Stimulated activated CD8-positive, alpha-beta memory T cell treated with anti-CD3 and anti-CD28 coated beads, Interleukin-2, amount 100 ng/mL, for 1 hour (primary cell): ENCODE results near the gene PTPRG.

Experiments used
- DNase-seq, 2 donors: peaks; one replicate each; pipeline ENCODE4 v3.0.0-alpha.2; 2020; ENCODE audit warnings: low read depth in 2 of 2

The PTPRG gene

DNA sequence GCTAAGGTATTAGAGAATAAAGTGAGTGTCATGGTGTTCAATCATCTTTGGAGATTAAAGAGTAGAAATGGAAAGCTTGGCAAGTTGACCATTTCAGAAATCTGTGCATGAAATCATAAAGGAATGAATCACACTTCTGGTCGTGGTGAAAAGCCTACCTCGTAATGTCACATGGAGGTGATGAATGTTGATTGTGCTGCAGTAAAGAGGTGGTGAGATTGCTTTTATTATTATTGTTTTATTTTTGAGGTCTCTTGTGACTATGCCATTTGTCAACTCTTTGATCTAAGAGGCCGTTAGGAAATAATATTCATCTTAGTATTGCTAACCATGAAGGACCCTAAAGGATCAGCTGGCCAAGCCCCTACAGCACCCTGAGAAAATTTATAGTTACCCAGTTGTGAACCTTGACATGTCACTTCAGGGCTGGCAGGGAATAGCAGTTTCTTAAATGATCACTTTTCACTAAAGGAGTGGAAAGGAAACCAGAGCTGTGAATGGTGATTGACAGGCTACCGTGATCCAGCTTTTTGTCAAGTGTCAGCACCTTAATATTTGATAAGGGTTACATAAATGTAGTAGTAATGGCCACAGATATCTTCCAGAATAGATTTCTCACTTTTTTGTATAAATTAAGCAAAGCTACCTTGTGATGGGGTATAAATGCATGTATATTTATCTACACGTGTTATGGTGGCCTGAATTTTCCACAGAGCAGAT, 203.9 kb downstream of the PTPRG start:
- DNase-seq: no peak

DNA sequence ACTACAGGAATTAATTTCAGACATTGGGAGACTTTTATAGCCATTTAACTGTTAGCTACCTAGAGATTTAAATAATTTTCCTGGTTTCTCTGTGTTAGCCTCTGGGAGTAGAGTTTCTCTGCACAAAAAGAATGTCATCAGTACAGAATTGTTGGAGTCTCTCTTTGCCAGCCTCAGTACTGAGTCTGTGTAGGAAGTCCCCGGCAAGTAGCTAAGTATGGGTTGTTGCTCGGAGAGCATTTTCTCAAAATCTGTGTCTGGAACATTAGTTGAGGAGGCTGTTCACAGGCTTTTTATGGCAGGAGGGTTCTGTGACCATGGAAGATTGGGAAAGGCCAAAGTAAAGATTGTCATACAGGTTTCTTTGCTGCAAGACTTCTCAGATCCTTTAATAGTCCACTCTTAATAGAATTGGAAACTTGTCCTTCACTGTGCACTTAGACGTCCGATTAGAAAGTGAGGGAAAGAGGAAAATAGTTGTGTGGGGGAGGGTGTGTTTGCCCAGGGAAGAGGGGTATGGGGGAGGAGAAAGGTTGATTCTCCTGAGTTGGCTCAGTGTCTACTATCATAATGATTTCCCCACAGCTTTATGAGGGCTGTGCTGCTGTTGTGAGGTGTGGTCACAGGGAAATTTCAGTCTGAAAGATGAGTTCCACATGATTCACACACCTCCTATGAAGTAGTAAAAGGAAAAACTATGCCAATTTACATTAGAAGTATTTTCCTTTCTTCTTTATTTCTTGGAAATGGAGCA, 207.1 kb downstream of the PTPRG start:
- DNase-seq: no peak

GRCh38 chr3:61769266-61769990, 208.1 kb downstream of the PTPRG start:
- DNase-seq: no peak

- DNase-seq: no peak
Observed at GRCh38 chr3:61771976-61772375, 210.6 kb downstream of the PTPRG start.

DNA sequence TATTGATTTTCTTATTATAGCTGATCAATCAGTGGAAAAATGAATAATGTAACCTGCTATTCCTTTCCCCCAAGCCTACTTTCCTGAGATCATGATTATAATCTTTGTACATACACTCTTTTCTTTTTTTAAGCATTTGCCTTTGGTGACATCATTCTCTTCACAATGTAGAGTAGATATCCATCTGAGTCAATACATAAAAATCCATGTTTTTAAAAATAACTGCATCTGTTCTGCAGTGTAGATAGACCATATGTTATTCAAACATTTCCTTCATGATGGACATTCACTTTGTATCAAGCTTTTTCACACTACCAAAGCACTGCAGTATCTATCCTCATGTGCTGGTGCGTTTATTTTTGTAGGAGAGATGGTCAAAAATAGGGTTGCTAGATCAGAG, 211.1 kb downstream of the PTPRG start:
- DNase-seq: no peak

DNA sequence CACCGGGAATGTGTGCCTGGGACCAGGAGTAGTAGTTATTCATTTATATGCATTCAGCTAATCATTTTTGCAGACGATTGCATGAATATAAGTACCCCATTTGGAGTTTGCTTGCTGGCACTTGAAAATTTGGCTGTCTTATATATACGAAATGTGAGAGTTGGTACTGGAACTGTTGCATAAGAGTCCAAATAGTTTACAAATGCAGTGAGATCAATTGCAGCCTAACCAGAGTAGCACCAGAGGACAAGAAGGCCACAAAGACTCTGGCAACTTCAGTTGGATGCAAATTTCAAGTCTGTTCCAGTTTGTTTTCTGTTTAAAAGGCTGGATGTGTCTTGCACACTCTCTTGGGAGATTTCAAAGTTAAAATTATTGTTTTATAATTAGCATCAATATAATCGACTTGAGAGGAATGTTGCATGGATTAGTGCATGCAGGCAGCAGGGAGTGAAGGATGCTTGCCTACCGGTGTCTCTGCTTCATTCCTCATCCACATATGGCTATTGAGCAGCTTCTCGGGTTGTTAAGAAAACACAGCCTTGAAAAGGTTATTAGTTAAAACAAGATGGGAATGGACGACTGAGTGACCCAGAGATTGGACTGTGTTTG, 213.0 kb downstream of the PTPRG start:
- no peak for DNase-seq

GRCh38 chr3:61776390-61776789, 215.0 kb downstream of the PTPRG start:
- no peak for DNase-seq

DNA sequence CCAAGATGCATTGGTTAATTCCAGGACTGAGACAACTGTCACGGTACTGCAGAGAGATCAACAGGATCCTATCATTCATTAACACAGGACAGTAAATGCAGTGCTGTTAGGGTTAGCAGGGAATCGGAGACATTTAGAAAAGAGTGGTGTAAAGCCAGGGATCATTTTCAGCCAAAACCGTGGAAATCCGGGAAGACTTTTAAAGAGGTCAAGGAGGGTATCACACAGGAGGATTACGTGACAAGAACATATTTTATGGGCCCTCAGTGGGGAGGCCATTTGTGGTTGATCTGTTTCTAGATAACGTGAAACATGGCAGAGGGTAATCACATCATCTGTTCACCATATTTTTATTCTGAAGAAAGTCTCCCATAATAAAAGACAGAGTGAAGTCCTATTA, 216.1 kb downstream of the PTPRG start:
- no peak for DNase-seq

DNA sequence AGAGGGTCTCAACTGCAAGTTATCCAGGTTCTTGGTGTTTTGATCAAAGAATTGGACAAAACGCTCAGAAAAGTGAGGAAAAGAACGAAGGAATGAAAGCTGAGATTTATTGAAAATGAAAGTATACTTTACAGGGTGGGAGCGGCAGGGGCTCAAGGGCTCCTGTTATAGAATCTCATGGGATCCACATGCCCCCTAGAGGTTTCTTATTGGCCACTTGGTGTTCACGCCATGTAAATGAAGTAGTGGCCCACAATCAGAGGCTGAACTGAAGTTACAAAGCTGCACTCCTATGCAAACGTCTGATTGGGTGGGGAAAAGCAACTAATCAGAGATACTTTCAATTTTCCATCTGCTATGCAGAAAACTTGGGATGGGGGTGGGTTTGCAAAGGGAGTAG, 216.7 kb downstream of the PTPRG start:
- no peak for DNase-seq

DNA sequence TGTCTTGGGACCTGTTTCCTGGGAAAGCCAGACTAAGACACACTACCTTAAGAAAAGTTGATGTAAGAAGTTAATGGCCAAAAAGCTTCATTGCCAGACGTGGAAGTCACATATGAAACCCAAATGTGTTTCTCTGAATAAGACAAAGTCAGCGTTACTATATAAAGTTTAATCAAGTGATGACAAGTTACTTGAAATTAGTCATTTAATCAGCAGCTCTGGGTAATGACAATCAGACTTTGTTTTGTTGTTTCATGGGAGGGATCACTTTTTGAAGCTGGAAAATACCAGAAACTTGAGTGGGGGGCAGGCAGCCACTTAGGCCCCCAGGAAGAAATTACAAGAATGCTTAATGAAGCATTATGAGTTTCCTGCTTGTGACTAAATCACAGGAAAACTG, 218.6 kb downstream of the PTPRG start:
- no peak for DNase-seq

DNA sequence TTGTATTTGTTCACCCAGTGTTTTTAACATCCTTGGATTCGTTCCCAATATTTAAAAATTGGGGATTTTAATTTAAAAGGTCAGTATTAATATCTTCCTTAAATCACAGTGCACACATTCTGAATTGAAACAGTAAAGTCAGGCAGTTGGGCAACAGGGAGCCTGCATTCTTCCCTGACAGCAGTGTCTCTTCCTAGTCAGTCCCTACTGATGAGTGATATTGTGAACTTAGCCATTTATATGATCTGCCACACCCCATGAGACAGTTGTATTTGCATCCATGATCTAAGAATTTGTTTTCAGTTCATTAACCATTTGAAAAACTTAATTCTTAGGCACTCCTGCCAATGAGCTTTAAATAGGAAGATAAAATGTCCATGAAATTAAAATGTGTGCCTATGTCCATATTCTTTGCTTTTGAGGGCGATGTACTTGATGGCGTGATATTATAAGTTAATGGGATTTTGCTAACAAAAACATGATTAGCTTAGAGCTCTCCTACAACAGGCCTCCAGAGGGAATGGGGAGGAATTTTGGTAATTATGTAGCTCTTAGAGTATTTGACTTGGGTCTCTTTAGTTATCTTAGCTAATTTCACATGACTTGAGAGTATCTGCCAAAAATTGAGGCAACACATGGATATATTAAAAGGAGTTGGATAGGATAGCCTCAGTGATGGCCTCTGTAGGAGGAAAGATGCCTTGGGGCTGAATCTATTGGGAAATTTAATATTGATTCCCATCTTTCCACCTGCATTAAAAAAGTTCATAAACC, 219.3 kb downstream of the PTPRG start:
- DNase-seq: no peak

GRCh38 chr3:61783993-61784718, 222.8 kb downstream of the PTPRG start:
- DNase-seq: no peak

- no peak for DNase-seq
Observed at GRCh38 chr3:61788623-61789507, 227.5 kb downstream of the PTPRG start.

DNA sequence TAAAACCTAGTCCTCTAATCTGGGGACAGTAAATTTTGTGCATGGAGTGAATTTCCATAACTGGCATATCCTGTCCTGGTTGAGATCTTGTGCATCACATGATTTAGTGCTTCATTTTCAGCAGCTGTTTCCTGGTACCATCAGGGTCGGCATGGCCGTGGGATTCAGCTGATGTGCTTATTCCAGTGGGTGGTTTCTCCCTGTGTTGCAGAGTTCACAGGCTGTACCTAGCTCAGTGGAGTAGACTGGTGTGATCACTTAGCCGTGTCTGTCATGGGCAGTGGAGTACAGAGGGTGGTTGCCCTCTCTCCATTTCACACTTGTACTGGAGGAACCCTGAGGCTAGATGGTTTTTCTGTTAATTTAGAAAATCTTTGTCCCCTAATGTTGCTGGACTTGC, 228.5 kb downstream of the PTPRG start:
- DNase-seq: no peak

DNA sequence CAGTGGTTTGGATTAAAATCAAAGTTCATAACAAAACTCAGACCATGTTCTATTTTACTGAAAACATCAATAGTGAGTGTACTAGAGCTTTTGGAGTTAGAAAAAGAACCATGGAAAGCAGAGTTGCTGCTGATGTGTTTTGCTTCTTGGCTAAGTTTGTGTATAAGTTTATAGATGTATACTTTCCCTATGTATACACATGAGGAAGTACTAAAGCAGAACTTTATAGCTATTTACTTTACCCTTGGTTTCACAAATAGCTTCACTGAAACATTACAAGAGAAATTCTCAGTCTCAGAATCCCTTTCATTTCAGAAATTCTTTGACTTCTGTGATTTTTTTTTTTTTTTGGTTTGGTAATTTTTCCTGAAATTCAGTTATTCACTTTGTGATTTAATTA, 229.0 kb downstream of the PTPRG start:
- no peak for DNase-seq

- no peak for DNase-seq
Observed at GRCh38 chr3:61793056-61793455, 231.7 kb downstream of the PTPRG start.

GRCh38 chr3:61793521-61793920, 232.2 kb downstream of the PTPRG start:
- no peak for DNase-seq

DNA sequence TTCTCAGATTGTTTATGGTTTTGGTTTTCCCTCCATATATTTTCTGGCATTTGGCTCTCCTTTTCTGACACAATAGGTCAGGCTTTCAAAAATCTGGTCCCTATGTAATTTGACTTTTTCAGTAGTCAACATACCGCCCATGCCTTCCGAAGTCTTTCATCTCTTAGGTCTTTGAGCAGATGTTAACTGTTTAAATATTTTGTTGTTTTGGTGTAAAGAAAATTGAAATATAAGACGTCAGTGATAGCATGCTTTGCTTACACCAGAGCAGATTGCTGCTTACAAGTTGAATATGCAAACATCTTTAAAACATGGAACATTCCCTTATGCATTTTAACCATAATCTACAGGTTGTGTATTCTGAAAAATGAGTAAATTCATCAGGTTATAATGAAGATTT, 233.0 kb downstream of the PTPRG start:
- DNase-seq: no peak

- DNase-seq: no peak
Observed at GRCh38 chr3:61794961-61795360, 233.6 kb downstream of the PTPRG start.
